Endodermal cell (in vitro differentiated cells): ENCODE results near the gene KLHL25. TPM values are rescaled to one million over a fixed set of nuclear protein-coding genes. Genes with fewer than 3 reads are reported as not detected.

Experiments
- DNase-seq: peaks from one replicate; pipeline ENCODE4 v3.0.0-alpha.2; 2017
- H3K27ac ChIP-seq: 2 replicates; pipeline ENCODE4 v1.5.1; 2013; ENCODE audit warnings: mild to moderate bottlenecking, low read depth, low read length, moderate library complexity
- H3K27me3 ChIP-seq: 2 replicates; pipeline ENCODE4 v1.6.1; 2013; ENCODE audit warnings: mild to moderate bottlenecking, low read length, moderate library complexity; ENCODE audit not compliant: insufficient read depth, control insufficient read depth, poor library complexity, severe bottlenecking
- H3K36me3 ChIP-seq: 2 replicates; pipeline ENCODE4 v1.7.0; 2013; ENCODE audit warnings: mild to moderate bottlenecking, low read length, moderate library complexity; ENCODE audit not compliant: control insufficient read depth, insufficient read depth
- H3K4me1 ChIP-seq: one replicate; pipeline ENCODE4 v1.7.0; 2013; ENCODE audit warnings: low read length; ENCODE audit not compliant: control insufficient read depth, insufficient read depth
- H3K4me3 ChIP-seq: 2 replicates; pipeline ENCODE4 v1.5.1; 2013; ENCODE audit warnings: mild to moderate bottlenecking, low read length, moderate library complexity
- H3K9ac ChIP-seq: 2 replicates; pipeline ENCODE4 v1.6.1; 2013; ENCODE audit warnings: mild to moderate bottlenecking, low read length, moderate library complexity; ENCODE audit not compliant: poor library complexity, severe bottlenecking; ENCODE audit errors: extremely low read depth
- H3K9me3 ChIP-seq: 2 replicates; pipeline ENCODE4 v1.6.1; 2013; ENCODE audit warnings: mild to moderate bottlenecking, low read length, moderate library complexity; ENCODE audit not compliant: control insufficient read depth
- H3K27ac Mint-ChIP-seq: 2 replicates; pipeline ENCODE4 v1.8.0; 2020; ENCODE audit warnings: mixed read lengths
- H3K27me3 Mint-ChIP-seq: 2 replicates; pipeline ENCODE4 v1.8.0; 2021; ENCODE audit warnings: mild to moderate bottlenecking, mixed read lengths; ENCODE audit not compliant: insufficient read depth
- H3K36me3 Mint-ChIP-seq: 2 replicates; pipeline ENCODE4 v1.8.0; 2020; ENCODE audit warnings: low read depth, mixed read lengths
- H3K4me1 Mint-ChIP-seq: 2 replicates; pipeline ENCODE4 v1.8.0; 2020; ENCODE audit warnings: mixed read lengths
- H3K4me3 Mint-ChIP-seq: 2 replicates; pipeline ENCODE4 v1.8.0; 2020; ENCODE audit warnings: mild to moderate bottlenecking, moderate library complexity, mixed read lengths
- H3K9me3 Mint-ChIP-seq: 2 replicates; pipeline ENCODE4 v1.8.0; 2020; ENCODE audit warnings: mild to moderate bottlenecking, mixed read lengths
- CTCF ChIP-seq: fragments of 200-600 bp; sonication (generic); conservative IDR thresholded peaks from 2 replicates; pipeline ENCODE4 v1.5.0; 2021; ENCODE audit warnings: antibody characterized with exemption, mild to moderate bottlenecking
- WGBS, 2 experiments: methylation state at CpG; one replicate each; pipeline versions ENCODE4 v1.1.5 to v1.1.7; 2013; ENCODE audit warnings: missing lambda C conversion rate in 2 of 2, mixed read lengths in 1 of 2; ENCODE audit not compliant: insufficient coverage in 1 of 2, insufficient read length in 1 of 2; 5-methylcytosine and 5-hydroxymethylcytosine counted together
- total RNA-seq, 2 donors: library from RNA; stranded (reverse); fragmentation: NEBNext Ultra II Directional in 1 of 2; extraction: Animal tissue kit (Norgen Biotek cat#: 25700) in 1 of 2; gene quantifications; 2 replicates in 1 of 2; 3 replicates in 1 of 2; pipeline ENCODE4 v1.2.1, GENCODE V29; 2021

KLHL25 gene
- total RNA-seq, 2 donors from 2014 or later = 13.3 TPM

- H3K36me3 Mint-ChIP-seq = peaks cover 25% of the 10 kb centered on the region
- Histone ChIP-seq H3K9me3 (no peaks in the 10 kb centered on the region), H3K27me3 (no peaks in the 10 kb centered on the region), H3K27ac (peak overlapping the region; percentile 99), H3K36me3 (peaks cover 32% of the 10 kb centered on the region), H3K4me1 (no peaks in the 10 kb centered on the region), H3K9ac (no peak overlapping the region), H3K4me3 (no peak overlapping the region)
- H3K9me3 Mint-ChIP-seq = no peaks in the 10 kb centered on the region
- H3K4me1 Mint-ChIP-seq = peaks cover 19% of the 10 kb centered on the region
- H3K27me3 Mint-ChIP-seq = no peaks in the 10 kb centered on the region
- no peak overlapping the region for H3K4me3 Mint-ChIP-seq
- peak; percentile 64 for DNase-seq
- 92 to 94% methylated on average over 2 to 8 of the region's 8 CpGs for WGBS, 2 experiments
- peak overlapping the region; percentile 75 for H3K27ac Mint-ChIP-seq
- no peak for TF ChIP-seq CTCF
Observed at GRCh38 chr15:85752491-85752961, 42.2 kb downstream of the KLHL25 start.

DNA sequence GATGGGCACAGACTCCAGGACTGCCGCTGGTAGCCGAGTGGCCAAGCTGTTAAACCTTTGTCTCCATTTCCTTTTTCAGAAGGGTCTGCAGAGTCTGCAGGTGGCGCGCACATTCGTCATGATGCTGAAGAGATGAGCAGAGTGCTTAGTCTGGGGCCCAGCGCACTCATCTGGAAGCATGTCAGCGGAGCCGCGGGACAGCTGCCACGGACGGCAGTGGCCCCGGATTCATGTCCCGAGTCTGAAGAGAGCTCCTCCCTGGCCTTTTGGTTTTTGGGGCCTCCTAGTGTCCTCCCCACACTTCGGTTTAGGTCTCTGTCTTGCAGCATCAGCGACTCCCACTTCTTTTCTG is 42.6 kb downstream of the KLHL25 start:
- no peaks in the 10 kb centered on the region for H3K4me1 ChIP-seq
- Mint-ChIP-seq H3K4me1 (peaks cover 19% of the 10 kb centered on the region), H3K9me3 (no peaks in the 10 kb centered on the region), H3K4me3 (no peak overlapping the region), H3K36me3 (peaks cover 29% of the 10 kb centered on the region), H3K27ac (peak overlapping the region; percentile 58), H3K27me3 (no peaks in the 10 kb centered on the region)
- H3K27ac ChIP-seq = peak overlapping the region; percentile 99
- no peak for DNase-seq
- no peak overlapping the region for H3K4me3 ChIP-seq
- no peak for TF ChIP-seq CTCF
- 54 to 82% methylated on average over 10 to 15 of the region's 15 CpGs for WGBS, 2 experiments
- H3K27me3 ChIP-seq = no peaks in the 10 kb centered on the region
- H3K9me3 ChIP-seq = no peaks in the 10 kb centered on the region
- peaks cover 36% of the 10 kb centered on the region for H3K36me3 ChIP-seq
- no peak overlapping the region for H3K9ac ChIP-seq

DNA sequence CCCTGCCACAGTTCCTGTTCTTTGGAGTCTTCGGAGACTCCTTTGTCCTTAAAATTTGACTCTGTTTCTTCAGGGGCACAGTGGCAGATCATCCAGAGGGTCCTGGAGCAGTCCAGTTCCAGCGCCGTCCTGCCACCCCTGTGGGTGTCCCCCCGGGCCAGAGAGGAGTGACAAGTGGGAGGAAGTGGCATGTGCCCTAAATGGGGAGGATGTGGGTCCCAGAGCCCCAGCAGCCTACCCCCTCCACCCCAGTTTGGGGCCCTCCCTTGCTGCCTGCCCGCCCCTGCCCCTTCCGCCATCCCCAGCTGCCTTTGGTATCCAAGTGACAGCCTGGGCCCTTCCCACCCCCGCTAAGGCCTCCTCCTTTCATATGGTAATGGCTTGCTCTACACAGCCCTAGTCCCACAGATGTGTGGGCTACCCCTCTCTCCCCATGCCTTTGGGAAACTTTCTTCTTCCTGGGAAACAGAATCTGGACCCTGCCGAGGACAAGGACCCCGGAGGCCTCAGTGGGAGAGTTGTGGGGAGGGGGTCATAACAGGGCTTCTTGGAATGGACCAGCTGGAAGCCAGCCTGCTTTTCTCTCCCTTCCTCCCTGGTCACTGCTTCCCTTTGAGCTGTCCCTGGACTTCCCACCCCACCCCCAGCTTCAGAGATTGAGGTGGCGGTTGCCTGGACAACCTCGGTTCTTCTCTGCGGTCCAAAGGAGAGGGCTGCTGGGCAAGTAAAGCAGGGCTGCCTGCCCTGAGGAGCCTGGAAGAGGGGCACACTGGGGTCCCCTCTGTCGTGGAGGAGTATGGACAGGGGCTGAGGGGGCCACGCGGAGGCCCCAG is 43.2 kb downstream of the KLHL25 start:
- Mint-ChIP-seq H3K9me3 (no peaks in the 10 kb centered on the region), H3K4me3 (no peak overlapping the region), H3K4me1 (peaks cover 19% of the 10 kb centered on the region), H3K27ac (peak overlapping the region; percentile 58), H3K27me3 (no peaks in the 10 kb centered on the region), H3K36me3 (peaks cover 35% of the 10 kb centered on the region)
- peak overlapping the region; percentile 11 for H3K9ac ChIP-seq
- TF ChIP-seq CTCF = no peak
- H3K4me3 ChIP-seq = no peak overlapping the region
- DNase-seq = peak; percentile 88
- H3K27me3 ChIP-seq = no peaks in the 10 kb centered on the region
- H3K27ac ChIP-seq = peak overlapping the region; percentile 99
- H3K4me1 ChIP-seq = no peaks in the 10 kb centered on the region
- peaks cover 42% of the 10 kb centered on the region for H3K36me3 ChIP-seq
- 43% methylated on average over 15 of the region's 15 CpGs; no CpG with 5 or more reads in 1 of the 2 experiments for WGBS, 2 experiments
- H3K9me3 ChIP-seq = no peaks in the 10 kb centered on the region
